CD14-positive monocyte (primary cell): ENCODE measurements around the gene SLF2. TPM values are rescaled to one million over a fixed set of nuclear protein-coding genes. Genes with fewer than 3 reads are reported as not detected.

Source experiments
- DNase-seq, 3 donors: peaks; one replicate each; pipeline ENCODE4 v3.0.0-alpha.2; 2011 to 2022
- H2AFZ ChIP-seq: 2 replicates; pipeline ENCODE4 v1.6.0; 2012; ENCODE audit warnings: mild to moderate bottlenecking, low read depth, low read length, inconsistent platforms; ENCODE audit not compliant: insufficient read depth, poor library complexity, severe bottlenecking
- H3K27ac ChIP-seq, 2 donors: 1 replicate in 1 of 2; 2 replicates in 1 of 2; pipeline ENCODE4 v1.5.1; 2012 to 2013; ENCODE audit warnings: low read length in 2 of 2, control low read depth in 1 of 2, inconsistent platforms in 1 of 2, low read depth in 1 of 2, mild to moderate bottlenecking in 1 of 2
- H3K27me3 ChIP-seq, 2 donors: one replicate each; pipeline versions ENCODE4 v1.6.0 to v1.6.1; 2011 to 2013; ENCODE audit warnings: low read length in 2 of 2; ENCODE audit not compliant: control insufficient read depth in 2 of 2, insufficient read depth in 2 of 2
- H3K36me3 ChIP-seq, 2 donors: replicated peaks in 1 of 2; 1 replicate in 1 of 2; 2 replicates in 1 of 2; pipeline versions ENCODE4 v1.5.1 to v1.6.1; 2012 to 2013; ENCODE audit warnings: low read length in 2 of 2, control low read depth in 1 of 2, inconsistent platforms in 1 of 2, mild to moderate bottlenecking in 1 of 2; ENCODE audit not compliant: insufficient read depth in 2 of 2, control insufficient read depth in 1 of 2
- H3K4me1 ChIP-seq, 2 donors: 1 replicate in 1 of 2; 2 replicates in 1 of 2; pipeline versions ENCODE4 v1.5.1 to v1.6.1; 2012 to 2013; ENCODE audit warnings: low read length in 2 of 2, control low read depth in 1 of 2, inconsistent platforms in 1 of 2, mild to moderate bottlenecking in 1 of 2, moderate library complexity in 1 of 2; ENCODE audit not compliant: insufficient read depth in 2 of 2, control insufficient read depth in 1 of 2
- H3K4me2 ChIP-seq: replicated peaks from 2 replicates; pipeline ENCODE3; 2012; ENCODE audit warnings: low read length, moderate library complexity, mild to moderate bottlenecking; ENCODE audit not compliant: poor library complexity, severe bottlenecking; ENCODE audit errors: extremely low read depth
- H3K4me3 ChIP-seq, 3 experiments: fragments of 200-600 bp in 1 of 3; sonication (generic) in 1 of 3; replicated peaks in 1 of 3; 1 replicate in 2 of 3; 2 replicates in 1 of 3; pipeline ENCODE4 v1.5.1; 2011 to 2013; ENCODE audit warnings: low read length in 3 of 3, mild to moderate bottlenecking in 3 of 3, control low read depth in 2 of 3, low read depth in 2 of 3, inconsistent platforms in 1 of 3, moderate library complexity in 1 of 3
- H3K79me2 ChIP-seq: 2 replicates; pipeline ENCODE4 v1.6.0; 2012; ENCODE audit warnings: mild to moderate bottlenecking, control low read depth, inconsistent platforms, low read length, moderate library complexity; ENCODE audit not compliant: insufficient read depth
- H3K9ac ChIP-seq: 2 replicates; pipeline ENCODE4 v1.6.0; 2017; ENCODE audit warnings: low read length, mild to moderate bottlenecking; ENCODE audit not compliant: insufficient read depth, poor library complexity, severe bottlenecking
- H3K9me3 ChIP-seq, 2 donors: replicated peaks in 1 of 2; 1 replicate in 1 of 2; 2 replicates in 1 of 2; pipeline versions ENCODE4 v1.5.1 to v1.6.1; 2012 to 2013; ENCODE audit warnings: low read length in 2 of 2, control low read depth in 1 of 2; ENCODE audit not compliant: control insufficient read depth in 1 of 2, insufficient read depth in 1 of 2
- H4K20me1 ChIP-seq: 2 replicates; pipeline ENCODE4 v1.6.0; 2012; ENCODE audit warnings: mild to moderate bottlenecking, low read length, control low read depth, moderate library complexity; ENCODE audit not compliant: insufficient read depth
- H3K27ac Mint-ChIP-seq, 7 donors: one replicate each; pipeline ENCODE4 v1.8.0; 2020; ENCODE audit warnings: mild to moderate bottlenecking in 7 of 7, mixed read lengths in 7 of 7, moderate library complexity in 6 of 7, inconsistent platforms in 2 of 7
- H3K27me3 Mint-ChIP-seq, 3 donors: one replicate each; pipeline ENCODE4 v1.8.0; 2021 to 2022; ENCODE audit warnings: low read depth in 3 of 3, mild to moderate bottlenecking in 3 of 3, mixed read lengths in 3 of 3, moderate library complexity in 3 of 3, inconsistent platforms in 1 of 3
- H3K36me3 Mint-ChIP-seq, 2 donors: one replicate each; pipeline ENCODE4 v1.8.0; 2020; ENCODE audit warnings: mixed read lengths in 2 of 2, inconsistent platforms in 1 of 2, mild to moderate bottlenecking in 1 of 2
- H3K4me1 Mint-ChIP-seq: one replicate; pipeline ENCODE4 v1.8.0; 2020; ENCODE audit warnings: mild to moderate bottlenecking, mixed read lengths
- H3K4me3 Mint-ChIP-seq, 2 donors: one replicate each; pipeline ENCODE4 v1.8.0; 2020; ENCODE audit warnings: mild to moderate bottlenecking in 2 of 2, mixed read lengths in 2 of 2, moderate library complexity in 1 of 2
- H3K9me3 Mint-ChIP-seq, 7 donors: one replicate each; pipeline ENCODE4 v1.8.0; 2020 to 2022; ENCODE audit warnings: mixed read lengths in 7 of 7, mild to moderate bottlenecking in 6 of 7, moderate library complexity in 6 of 7, inconsistent platforms in 2 of 7
- CTCF ChIP-seq: fragments of 200-600 bp; IDR thresholded peaks from one replicate; pipeline ENCODE4 v1.8.0; 2022; ENCODE audit warnings: antibody characterized with exemption, mild to moderate bottlenecking
- WGBS: methylation state at CpG from one replicate; pipeline ENCODE4 v1.1.5; 2013; ENCODE audit warnings: missing lambda C conversion rate; ENCODE audit not compliant: insufficient coverage; 5-methylcytosine and 5-hydroxymethylcytosine counted together
- intact Hi-C, 2 donors: fragments of 100-400 bp; cut with micrococcal nuclease; formaldehyde crosslinking; loops; one replicate each; pipeline versions ENCODE4 v1.15.0 to v1.15.1; 2023
- polyA plus RNA-seq, 3 donors: library from polyadenylated mRNA; depleted of rRNA in 1 of 3; unstranded in 2 of 3; stranded (reverse) in 1 of 3; fragments of 300-500 nt in 2 of 3; fragments of >200 nt in 1 of 3; fragmentation: Illumina TruSeq in 2 of 3; gene quantifications; 1 replicate in 2 of 3; 2 replicates in 1 of 3; pipeline ENCODE4 v1.2.3, GENCODE V29; 2012 to 2021

The SLF2 gene
- polyA plus RNA-seq, 3 donors, result 5.8 to 11.3 (median 6.4) TPM

DNA sequence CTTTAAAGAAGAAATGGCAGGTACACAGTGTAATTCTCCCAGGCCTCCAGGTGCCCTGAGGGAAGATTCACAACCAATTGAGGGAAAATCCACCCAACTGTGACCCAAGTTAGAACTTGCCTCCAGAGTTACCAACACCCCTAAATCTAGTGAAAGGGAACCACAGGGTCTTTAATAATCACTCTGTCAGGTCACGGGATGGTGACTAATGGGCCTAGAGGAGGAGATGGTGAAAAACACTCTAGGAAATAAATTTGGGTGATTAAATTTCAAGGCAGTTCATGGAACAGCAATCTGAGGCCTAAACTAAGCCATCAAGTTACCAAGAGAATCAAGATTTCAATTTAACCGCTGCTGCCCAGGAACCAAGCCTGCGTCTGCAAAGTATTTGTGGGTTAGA is 26.7 kb upstream of the SLF2 start:
- Histone ChIP-seq H3K9me3 (no peaks in the 10 kb centered on the region), H4K20me1 (no peaks in the 10 kb centered on the region), H3K36me3 (no peaks in the 10 kb centered on the region), H3K27me3 (peaks cover 12 to 16% of the 10 kb centered on the region in 2 donors), H3K4me1 (no peaks in the 10 kb centered on the region), H2AFZ (no peak overlapping the region), H3K27ac (no peak overlapping the region), H3K4me2 (no peak overlapping the region), H3K9ac (no peak overlapping the region), H3K79me2 (no peaks in the 10 kb centered on the region), H3K4me3 (no peak overlapping the region)
- Mint-ChIP-seq H3K36me3 (no peaks in the 10 kb centered on the region), H3K27ac (no peak overlapping the region), H3K4me1 (no peaks in the 10 kb centered on the region), H3K4me3 (no peak overlapping the region), H3K27me3 (peaks cover 8 to 28% (median 14%) of the 10 kb centered on the region in 3 donors), H3K9me3 (peaks cover 0 to 3% (median 0%) of the 10 kb centered on the region in 7 donors)
- no peak for DNase-seq
- intact Hi-C loops, result no loop called here
- no CpG with 5 or more reads among the region's 3 CpGs for WGBS
- TF ChIP-seq CTCF, result no peak

GRCh38 chr10:100886521-100886920 is 26.2 kb upstream of the SLF2 start:
- Mint-ChIP-seq H3K4me1 (no peaks in the 10 kb centered on the region), H3K27ac (no peak overlapping the region), H3K9me3 (peaks cover 0 to 3% (median 0%) of the 10 kb centered on the region in 7 donors), H3K4me3 (no peak overlapping the region), H3K27me3 (peaks cover 8 to 32% (median 16%) of the 10 kb centered on the region in 3 donors), H3K36me3 (no peaks in the 10 kb centered on the region)
- no peaks in the 10 kb centered on the region for H3K9me3 ChIP-seq
- H3K4me2 ChIP-seq, result no peak overlapping the region
- WGBS, result 100% methylated on average over 2 of the region's 5 CpGs
- intact Hi-C loops, result no loop called here
- H3K36me3 ChIP-seq, result no peaks in the 10 kb centered on the region
- H4K20me1 ChIP-seq, result no peaks in the 10 kb centered on the region
- DNase-seq, result no peak
- no peaks in the 10 kb centered on the region for H3K4me1 ChIP-seq
- TF ChIP-seq CTCF, result no peak
- H3K27me3 ChIP-seq, result peaks cover 14 to 19% of the 10 kb centered on the region in 2 donors
- no peaks in the 10 kb centered on the region for H3K79me2 ChIP-seq
- H3K4me3 ChIP-seq, result no peak overlapping the region
- no peak overlapping the region for H3K9ac ChIP-seq
- no peak overlapping the region for H2AFZ ChIP-seq
- H3K27ac ChIP-seq, result no peak overlapping the region
